SK-N-SH treated with all-trans-retinoic acid at 6 μM for 48 hours (cell line): ENCODE data around the gene PCDHGB3.

Experiments
- SNAI2 ChIP-seq: fragments of 250-450 bp; sonication (Bioruptor Pico); IDR thresholded peaks from 2 replicates; pipeline ENCODE4 v1.5.0; 2020; ENCODE audit warnings: mild to moderate bottlenecking, moderate library complexity
- ZNF8 ChIP-seq: fragments of 450-650 bp; formaldehyde crosslinking; IDR thresholded peaks from 2 replicates; pipeline ENCODE4 v1.5.0; 2020; ENCODE audit warnings: mild to moderate bottlenecking, moderate library complexity
- TF ChIP-seq, protein P1 (sequence below): fragments of 250-450 bp; sonication (Bioruptor Pico); IDR thresholded peaks from 2 replicates; pipeline ENCODE4 v1.8.0; 2021; ENCODE audit warnings: low read depth, mild to moderate bottlenecking, moderate library complexity, borderline replicate concordance

DNA sequence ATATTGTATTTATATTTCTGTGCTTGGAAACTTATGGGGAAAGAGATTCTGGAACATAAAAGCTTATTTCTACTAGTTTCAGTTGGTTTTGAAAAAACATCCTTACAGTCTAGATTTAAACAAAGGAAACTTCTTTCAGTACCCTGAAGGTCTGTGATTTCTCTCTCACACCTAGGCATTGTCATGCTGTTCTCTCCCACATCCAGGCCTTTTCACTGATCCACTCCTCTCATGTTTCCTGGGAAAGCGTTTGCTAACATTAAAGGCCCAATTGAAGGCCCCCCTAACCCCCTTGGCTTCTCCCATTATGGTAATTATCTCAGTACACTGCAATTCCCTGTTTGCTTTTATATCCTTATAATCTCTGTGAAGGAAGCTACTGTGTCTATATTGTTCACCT lies 27.3 kb upstream of the PCDHGB3 start:
- TF ChIP-seq SNAI2 (no peak), ZNF8 (CRISPR knock-in tag) (no peak)
- TF ChIP-seq, protein P1, sequence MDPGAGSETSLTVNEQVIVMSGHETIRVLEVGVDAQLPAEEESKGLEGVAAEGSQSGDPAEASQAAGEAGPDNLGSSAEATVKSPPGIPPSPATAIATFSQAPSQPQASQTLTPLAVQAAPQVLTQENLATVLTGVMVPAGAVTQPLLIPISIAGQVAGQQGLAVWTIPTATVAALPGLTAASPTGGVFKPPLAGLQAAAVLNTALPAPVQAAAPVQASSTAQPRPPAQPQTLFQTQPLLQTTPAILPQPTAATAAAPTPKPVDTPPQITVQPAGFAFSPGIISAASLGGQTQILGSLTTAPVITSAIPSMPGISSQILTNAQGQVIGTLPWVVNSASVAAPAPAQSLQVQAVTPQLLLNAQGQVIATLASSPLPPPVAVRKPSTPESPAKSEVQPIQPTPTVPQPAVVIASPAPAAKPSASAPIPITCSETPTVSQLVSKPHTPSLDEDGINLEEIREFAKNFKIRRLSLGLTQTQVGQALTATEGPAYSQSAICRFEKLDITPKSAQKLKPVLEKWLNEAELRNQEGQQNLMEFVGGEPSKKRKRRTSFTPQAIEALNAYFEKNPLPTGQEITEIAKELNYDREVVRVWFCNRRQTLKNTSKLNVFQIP (CRISPR knock-in tag), result no peak
